Rectal smooth muscle tissue (tissue), 1 donor: ENCODE results near the gene NPW.

Source experiments
- H3K27ac ChIP-seq: one replicate; pipeline ENCODE4 v1.7.0; 2013; ENCODE audit warnings: low read depth, low read length, inconsistent platforms
- H3K27me3 ChIP-seq: one replicate; pipeline ENCODE4 v1.7.0; 2013; ENCODE audit warnings: low read length; ENCODE audit not compliant: control insufficient read depth, insufficient read depth
- H3K36me3 ChIP-seq: one replicate; pipeline ENCODE4 v1.7.0; 2013; ENCODE audit warnings: low read length; ENCODE audit not compliant: control insufficient read depth, insufficient read depth
- H3K4me1 ChIP-seq: one replicate; pipeline ENCODE4 v1.7.0; 2013; ENCODE audit warnings: low read length; ENCODE audit not compliant: control insufficient read depth, insufficient read depth
- H3K4me3 ChIP-seq: one replicate; pipeline ENCODE4 v1.7.0; 2013; ENCODE audit warnings: low read length
- H3K9ac ChIP-seq: one replicate; pipeline ENCODE4 v1.7.0; 2013; ENCODE audit warnings: low read length

NPW gene

GRCh38 chr16:1998852-1999801 lies 20.5 kb upstream of the NPW start:
- H3K27ac ChIP-seq, result no peak overlapping the region
- H3K4me1 ChIP-seq, result peaks cover 8% of the 10 kb centered on the region

GRCh38 chr16:1999866-2000514 lies 19.6 kb upstream of the NPW start:
- Histone ChIP-seq H3K4me3 (no peak overlapping the region), H3K36me3 (peaks cover 30% of the 10 kb centered on the region), H3K9ac (no peak overlapping the region), H3K27me3 (no peaks in the 10 kb centered on the region), H3K27ac (no peak overlapping the region), H3K4me1 (peaks cover 13% of the 10 kb centered on the region)

More at GRCh38 chr16:1998852-1999801, 20.5 kb upstream of the NPW start:
- Histone ChIP-seq H3K9ac (no peak overlapping the region), H3K36me3 (peaks cover 30% of the 10 kb centered on the region), H3K4me3 (no peak overlapping the region), H3K27me3 (no peaks in the 10 kb centered on the region)

GRCh38 chr16:2001035-2001434 lies 18.6 kb upstream of the NPW start:
- no peak overlapping the region for H3K4me3 ChIP-seq

GRCh38 chr16:2001456-2002355 lies 17.9 kb upstream of the NPW start:
- Histone ChIP-seq H3K36me3 (peaks cover 30% of the 10 kb centered on the region), H3K27me3 (no peaks in the 10 kb centered on the region), H3K4me3 (no peak overlapping the region), H3K9ac (no peak overlapping the region), H3K4me1 (peaks cover 14% of the 10 kb centered on the region), H3K27ac (no peak overlapping the region)

More at GRCh38 chr16:2001035-2001434, 18.6 kb upstream of the NPW start:
- Histone ChIP-seq H3K27me3 (no peaks in the 10 kb centered on the region), H3K9ac (no peak overlapping the region), H3K27ac (no peak overlapping the region), H3K36me3 (peaks cover 30% of the 10 kb centered on the region), H3K4me1 (peaks cover 14% of the 10 kb centered on the region)

GRCh38 chr16:2002406-2003230 lies 17.0 kb upstream of the NPW start:
- H3K36me3 ChIP-seq, result peaks cover 31% of the 10 kb centered on the region
- H3K4me3 ChIP-seq, result no peak overlapping the region
- peaks cover 13% of the 10 kb centered on the region for H3K4me1 ChIP-seq
- no peak overlapping the region for H3K9ac ChIP-seq
- no peak overlapping the region for H3K27ac ChIP-seq
- H3K27me3 ChIP-seq, result no peaks in the 10 kb centered on the region

DNA sequence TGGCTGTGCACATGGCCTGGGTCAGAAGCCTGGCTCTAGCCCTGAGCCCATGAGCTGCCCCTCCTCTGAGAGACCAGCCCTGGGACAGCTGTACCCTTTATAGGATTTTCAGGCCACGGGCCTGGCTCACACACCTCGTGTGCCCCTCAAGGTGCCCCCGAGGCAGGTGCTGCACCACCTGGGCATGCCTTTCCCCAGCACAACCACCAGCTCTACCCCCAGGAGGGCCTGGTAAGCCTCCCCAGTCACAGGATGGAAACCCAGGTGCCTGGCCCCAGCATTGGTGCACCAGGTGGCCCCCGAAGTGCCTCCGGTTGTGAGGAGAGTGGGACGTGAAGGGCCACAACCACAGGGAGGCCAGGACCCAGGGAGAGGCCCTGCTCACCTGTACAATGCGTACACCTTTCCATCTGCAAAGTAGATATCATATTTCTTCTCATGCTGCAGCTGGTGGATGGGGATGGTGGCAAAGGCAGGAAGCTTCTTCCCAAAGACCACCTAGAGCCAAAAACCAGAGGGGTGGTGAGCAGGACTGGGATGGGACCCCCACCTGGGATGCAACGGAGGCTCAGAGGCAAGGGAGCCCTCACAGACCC lies 16.3 kb upstream of the NPW start:
- H3K36me3 ChIP-seq, result peaks cover 30% of the 10 kb centered on the region

DNA sequence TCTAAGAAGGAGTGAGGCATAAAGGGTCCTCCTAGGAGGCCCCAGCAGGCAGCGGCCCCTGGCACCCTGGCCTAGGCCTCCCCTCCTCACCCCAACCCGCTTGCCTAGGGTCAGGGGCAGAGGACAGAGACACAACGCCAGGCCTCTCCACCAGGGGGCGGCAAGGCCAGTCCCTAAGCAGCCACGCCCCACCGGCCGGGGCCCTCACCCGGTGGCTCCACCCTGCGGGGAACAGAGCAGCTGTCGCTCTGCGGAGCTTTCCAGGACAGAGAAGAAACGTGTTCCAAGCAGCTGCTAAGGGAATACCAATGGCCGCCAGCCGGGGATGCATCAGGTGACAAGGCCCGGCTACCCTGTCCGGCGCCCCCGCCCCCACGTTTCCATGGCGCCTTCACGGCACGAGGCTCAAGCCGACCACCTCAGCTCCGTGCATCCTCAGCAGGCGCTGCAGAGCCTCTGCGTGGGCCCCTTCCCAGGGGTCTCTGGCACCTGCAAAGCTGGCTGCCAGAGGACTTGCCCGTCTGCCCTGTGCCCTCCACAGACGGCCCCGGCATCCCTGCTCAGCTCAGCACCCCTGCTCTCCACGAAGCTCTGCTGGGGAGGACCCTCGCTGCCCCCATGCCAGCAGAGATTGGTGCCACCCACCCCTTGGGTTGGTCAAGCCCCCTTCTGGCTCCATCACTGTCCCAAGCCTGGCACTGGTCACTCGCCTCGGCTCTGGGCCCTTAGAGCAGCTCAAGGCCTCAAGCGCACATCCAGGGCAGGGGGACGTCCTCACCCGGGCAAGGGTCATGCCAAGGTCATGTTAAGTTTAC lies 15.6 kb upstream of the NPW start:
- H3K36me3 ChIP-seq, result peaks cover 29% of the 10 kb centered on the region
- H3K4me3 ChIP-seq, result peak overlapping the region; percentile 33
- H3K27me3 ChIP-seq, result no peaks in the 10 kb centered on the region
- H3K9ac ChIP-seq, result no peak overlapping the region
- H3K27ac ChIP-seq, result no peak overlapping the region
- H3K4me1 ChIP-seq, result peaks cover 24% of the 10 kb centered on the region

More for the DNA sequence above, 16.3 kb upstream of the NPW start:
- H3K4me1 ChIP-seq, result peaks cover 18% of the 10 kb centered on the region
- no peak overlapping the region for H3K4me3 ChIP-seq
- no peaks in the 10 kb centered on the region for H3K27me3 ChIP-seq
- H3K9ac ChIP-seq, result no peak overlapping the region
- H3K27ac ChIP-seq, result no peak overlapping the region

GRCh38 chr16:2004795-2005517 lies 14.6 kb upstream of the NPW start:
- Histone ChIP-seq H3K9ac (no peak overlapping the region), H3K36me3 (peaks cover 25% of the 10 kb centered on the region), H3K27ac (no peak overlapping the region), H3K4me1 (peaks cover 25% of the 10 kb centered on the region), H3K27me3 (no peaks in the 10 kb centered on the region), H3K4me3 (no peak overlapping the region)

- H3K27ac ChIP-seq, result no peak overlapping the region
- no peak overlapping the region for H3K9ac ChIP-seq
- no peak overlapping the region for H3K4me3 ChIP-seq
- H3K36me3 ChIP-seq, result peaks cover 24% of the 10 kb centered on the region
- no peaks in the 10 kb centered on the region for H3K27me3 ChIP-seq
- H3K4me1 ChIP-seq, result peaks cover 32% of the 10 kb centered on the region
Observed at GRCh38 chr16:2005646-2006045, 13.9 kb upstream of the NPW start.

DNA sequence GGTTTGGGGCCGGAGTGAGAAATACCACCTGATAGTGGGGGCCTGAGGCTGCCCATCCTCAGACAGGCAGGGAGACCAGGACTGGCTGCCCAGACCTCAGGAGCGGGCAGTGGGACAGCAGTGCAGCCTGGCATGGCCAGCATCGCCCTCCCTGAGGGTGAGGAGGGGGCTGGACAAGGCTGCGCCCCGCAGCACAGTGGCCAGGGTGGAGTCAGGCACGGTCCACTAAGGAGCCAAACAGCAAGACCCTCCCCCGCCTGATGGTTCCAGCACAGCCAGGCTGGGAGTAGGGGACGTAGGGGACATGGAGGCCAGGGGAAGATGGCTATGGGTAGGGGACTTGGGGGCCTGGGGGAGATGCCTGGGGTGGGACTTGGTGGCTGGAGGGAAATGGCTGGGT lies 13.3 kb upstream of the NPW start:
- Histone ChIP-seq H3K27me3 (no peaks in the 10 kb centered on the region), H3K4me1 (peaks cover 32% of the 10 kb centered on the region), H3K27ac (no peak overlapping the region), H3K4me3 (no peak overlapping the region), H3K9ac (no peak overlapping the region), H3K36me3 (peaks cover 19% of the 10 kb centered on the region)
